Immature natural killer cell (primary cell): ENCODE results near the gene SAPCD1. TPM values are rescaled to one million over a fixed set of nuclear protein-coding genes. Genes with fewer than 3 reads are reported as not detected.
A peak's percentile ranks its signal among the peaks of the same experiment; 100 is the strongest.

ENCODE experiments used
- DNase-seq, 3 donors: peaks; one replicate each; pipeline ENCODE4 v3.0.0; 2022; ENCODE audit warnings: mixed read lengths in 1 of 3
- H3K27ac Mint-ChIP-seq, 6 donors: one replicate each; pipeline ENCODE4 v1.8.0; 2020; ENCODE audit warnings: mixed read lengths in 6 of 6, mild to moderate bottlenecking in 5 of 6, inconsistent platforms in 4 of 6, moderate library complexity in 3 of 6
- H3K27me3 Mint-ChIP-seq, 3 donors: one replicate each; pipeline ENCODE4 v1.8.0; 2020 to 2021; ENCODE audit warnings: low read depth in 3 of 3, mild to moderate bottlenecking in 3 of 3, mixed read lengths in 3 of 3, moderate library complexity in 3 of 3, inconsistent platforms in 1 of 3
- H3K36me3 Mint-ChIP-seq, 3 donors: one replicate each; pipeline ENCODE4 v1.8.0; 2020; ENCODE audit warnings: mixed read lengths in 3 of 3, inconsistent platforms in 2 of 3, mild to moderate bottlenecking in 2 of 3
- H3K4me1 Mint-ChIP-seq, 2 donors: one replicate each; pipeline ENCODE4 v1.8.0; 2020; ENCODE audit warnings: inconsistent platforms in 2 of 2, mild to moderate bottlenecking in 2 of 2, mixed read lengths in 2 of 2, moderate library complexity in 1 of 2
- H3K4me3 Mint-ChIP-seq, 5 donors: one replicate each; pipeline ENCODE4 v1.8.0; 2020; ENCODE audit warnings: mild to moderate bottlenecking in 5 of 5, mixed read lengths in 5 of 5, inconsistent platforms in 3 of 5, moderate library complexity in 3 of 5
- H3K9me3 Mint-ChIP-seq, 6 donors: one replicate each; pipeline ENCODE4 v1.8.0; 2020; ENCODE audit warnings: mild to moderate bottlenecking in 6 of 6, mixed read lengths in 6 of 6, inconsistent platforms in 4 of 6, moderate library complexity in 3 of 6
- polyA plus RNA-seq, 3 donors: library from polyadenylated mRNA; unstranded; fragments of 300-500 nt; fragmentation: Illumina TruSeq; gene quantifications; one replicate each; pipeline ENCODE4 v1.2.3, GENCODE V29; 2021

SAPCD1 gene
- polyA plus RNA-seq, 3 donors from 2014 or later: not detected

DNA sequence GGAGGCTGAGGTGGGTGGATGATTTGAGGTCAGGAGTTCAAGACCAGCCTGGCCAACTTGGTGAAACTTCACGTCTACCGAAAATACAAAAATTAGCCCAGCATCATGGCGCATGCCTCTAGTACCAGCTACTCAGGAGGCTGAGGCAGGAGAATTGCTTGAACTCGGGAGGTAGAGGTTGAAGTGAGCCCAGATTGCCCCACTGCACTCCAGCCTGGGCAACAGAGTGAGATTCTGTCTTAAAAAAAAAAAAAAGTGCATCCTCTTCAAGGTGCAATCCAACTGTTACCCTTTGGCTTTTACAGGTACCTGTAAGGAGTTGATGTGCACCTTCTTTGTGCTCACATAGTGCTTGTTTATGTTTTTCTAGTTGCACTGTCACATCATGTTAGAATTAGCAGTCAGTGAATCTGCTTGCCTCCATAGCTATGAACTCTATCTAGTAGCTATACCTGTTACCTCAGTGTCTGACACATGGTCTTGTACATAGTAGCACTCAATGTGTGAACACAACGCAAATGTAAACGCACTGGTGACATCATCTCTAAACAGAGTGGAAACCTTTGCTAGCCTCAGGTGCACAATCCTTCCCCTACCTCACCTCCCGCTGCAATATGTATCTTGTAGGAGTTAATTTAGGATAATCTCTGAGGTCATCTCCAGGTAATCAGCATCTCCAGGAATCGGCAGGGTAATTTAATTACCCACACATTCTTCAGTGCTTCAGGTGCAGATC lies 13.0 kb upstream of the SAPCD1 start:
- DNase-seq: no peak
- Mint-ChIP-seq H3K27me3 (peaks cover 0 to 2% (median 1%) of the 10 kb centered on the region in 3 donors), H3K4me1 (no peaks in the 10 kb centered on the region), H3K9me3 (no peaks in the 10 kb centered on the region), H3K36me3 (peaks cover 5 to 11% (median 9%) of the 10 kb centered on the region in 3 donors), H3K4me3 (no peak overlapping the region), H3K27ac (no peak overlapping the region)

DNA sequence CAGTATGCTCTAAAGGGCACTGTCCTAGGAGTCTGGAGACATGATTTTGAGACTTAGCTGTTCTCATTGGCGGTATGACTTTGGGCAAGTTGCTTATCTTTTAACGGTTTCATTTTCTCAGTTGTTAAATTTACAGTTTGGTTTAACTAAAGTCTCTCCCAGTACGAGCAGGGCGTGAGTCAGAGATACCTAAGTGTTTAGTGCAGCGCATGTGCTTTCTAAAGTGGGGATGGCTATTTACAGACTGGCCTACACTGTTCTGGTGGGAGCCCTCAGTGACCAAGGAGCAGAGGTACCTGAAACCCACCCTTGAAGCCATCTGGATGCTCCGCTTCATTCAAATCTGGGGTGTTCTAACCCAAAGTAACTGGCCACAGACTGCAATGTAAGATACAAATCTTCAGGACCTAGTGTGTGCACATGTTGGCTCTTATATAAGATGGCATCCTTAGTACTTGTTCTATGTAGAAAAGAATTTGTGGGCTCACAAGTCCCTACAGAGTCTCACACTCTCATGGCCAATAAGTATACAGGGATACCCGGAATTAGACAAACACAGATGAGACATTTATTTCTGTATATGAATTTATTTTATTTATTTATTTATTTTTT lies 11.9 kb upstream of the SAPCD1 start:
- peaks cover 5 to 9% (median 5%) of the 10 kb centered on the region in 3 donors for H3K36me3 Mint-ChIP-seq
- H3K9me3 Mint-ChIP-seq: no peaks in the 10 kb centered on the region
- no peaks in the 10 kb centered on the region for H3K4me1 Mint-ChIP-seq
- H3K27ac Mint-ChIP-seq: no peak overlapping the region
- H3K27me3 Mint-ChIP-seq: peaks cover 0 to 2% (median 1%) of the 10 kb centered on the region in 3 donors
- DNase-seq: no peak
- H3K4me3 Mint-ChIP-seq: no peak overlapping the region

DNA sequence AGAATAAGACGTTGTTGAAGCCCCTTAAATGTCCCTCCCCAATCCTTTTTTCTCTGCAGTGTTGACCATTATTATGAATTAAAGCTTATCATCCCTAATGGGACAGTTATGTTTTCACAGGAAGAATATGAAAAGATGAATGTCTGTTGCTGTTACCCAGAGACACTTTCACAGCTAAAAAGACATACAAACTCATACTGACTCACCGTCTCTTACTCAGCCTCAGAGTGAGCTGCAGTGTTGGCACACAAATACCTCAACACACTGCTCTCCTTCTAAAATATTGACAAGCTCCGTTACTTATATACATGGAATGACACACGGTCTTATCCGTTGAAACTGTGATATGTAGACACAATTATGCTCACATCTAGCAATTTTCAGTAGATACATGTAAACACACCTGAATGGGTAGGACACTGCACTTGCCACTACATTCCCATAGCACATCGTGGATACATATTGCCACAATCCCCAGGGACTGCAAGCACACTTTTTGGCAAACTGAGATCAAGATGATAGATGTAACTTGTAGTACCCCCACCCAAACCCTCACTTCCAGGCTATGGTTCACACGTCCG lies 9.6 kb upstream of the SAPCD1 start:
- Mint-ChIP-seq H3K9me3 (no peaks in the 10 kb centered on the region), H3K4me1 (no peaks in the 10 kb centered on the region), H3K4me3 (no peak overlapping the region), H3K36me3 (peaks cover 0 to 3% (median 0%) of the 10 kb centered on the region in 3 donors), H3K27ac (peak overlapping the region in 1 of 6 donors; percentile 1), H3K27me3 (peaks cover 0 to 2% (median 0%) of the 10 kb centered on the region in 3 donors)
- DNase-seq: no peak

DNA sequence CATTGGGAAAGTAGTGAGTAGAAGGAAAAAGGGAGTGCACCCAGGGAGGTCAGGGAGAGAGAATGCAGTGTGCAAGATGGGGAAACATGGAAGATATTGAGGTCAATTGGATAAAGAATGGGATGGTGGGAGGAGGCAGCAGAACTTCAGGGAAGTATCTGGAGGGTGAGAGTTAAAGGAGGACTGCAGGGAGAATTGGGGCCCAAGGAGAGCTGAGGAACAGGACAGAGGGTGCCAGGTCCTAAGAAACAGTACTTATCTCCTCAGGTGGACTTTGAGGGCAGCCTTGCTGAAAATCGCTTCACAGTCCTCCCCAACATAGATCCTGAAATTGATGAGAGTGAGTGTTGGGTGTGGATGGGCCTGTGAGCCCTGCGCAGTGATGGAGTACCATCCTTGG lies 4.2 kb upstream of the SAPCD1 start:
- no peak overlapping the region for H3K27ac Mint-ChIP-seq
- H3K9me3 Mint-ChIP-seq: no peaks in the 10 kb centered on the region
- peaks cover 12 to 30% (median 16%) of the 10 kb centered on the region in 3 donors for H3K36me3 Mint-ChIP-seq

DNA sequence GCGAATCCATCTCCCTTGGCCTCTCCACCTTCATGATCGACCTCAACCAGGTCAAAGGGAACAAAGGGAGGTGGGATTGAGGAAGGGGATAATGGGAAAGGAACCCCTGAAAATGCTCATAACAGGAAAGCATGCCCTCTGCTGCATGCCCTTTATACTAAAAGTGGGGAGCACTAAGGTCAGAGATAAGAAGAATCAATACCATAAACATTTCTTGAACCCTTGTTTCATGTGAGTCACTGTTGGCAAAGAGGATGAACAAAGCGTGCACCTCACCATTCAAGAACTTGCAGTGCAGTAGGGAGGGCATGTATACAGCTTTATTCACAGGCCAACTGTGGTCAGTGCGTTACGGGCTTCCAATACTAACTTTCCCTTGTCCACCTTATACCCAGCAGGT lies 1.7 kb upstream of the SAPCD1 start:
- Mint-ChIP-seq H3K9me3 (no peaks in the 10 kb centered on the region), H3K27ac (no peak overlapping the region), H3K4me1 (no peaks in the 10 kb centered on the region), H3K4me3 (no peak overlapping the region), H3K27me3 (peaks cover 0 to 2% (median 0%) of the 10 kb centered on the region in 3 donors), H3K36me3 (peaks cover 12 to 30% (median 16%) of the 10 kb centered on the region in 3 donors)
- DNase-seq: no peak

More for the DNA sequence above, 4.2 kb upstream of the SAPCD1 start:
- Mint-ChIP-seq H3K27me3 (peaks cover 0 to 5% (median 0%) of the 10 kb centered on the region in 3 donors), H3K4me3 (no peak overlapping the region), H3K4me1 (no peaks in the 10 kb centered on the region)
- DNase-seq: no peak

DNA sequence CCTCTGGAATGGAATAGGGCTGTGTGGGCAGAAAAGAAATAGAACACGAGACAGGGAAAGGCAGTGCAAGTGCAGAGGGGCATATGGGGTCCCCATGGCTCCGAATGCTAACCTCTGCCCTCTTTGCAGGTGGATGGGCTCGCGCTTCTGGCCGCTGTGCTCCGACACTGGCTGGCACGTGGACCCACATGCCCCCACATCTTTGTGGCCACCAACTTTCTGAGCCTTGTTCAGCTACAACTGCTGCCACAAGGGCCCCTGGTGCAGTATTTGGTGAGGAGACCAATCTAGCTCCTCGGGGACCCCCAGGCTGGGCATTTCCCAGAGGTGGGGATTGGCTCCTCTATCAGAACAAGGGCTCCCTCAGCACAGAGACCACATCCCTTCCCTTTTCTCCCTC lies 1.1 kb upstream of the SAPCD1 start:
- peaks cover 0 to 2% (median 0%) of the 10 kb centered on the region in 3 donors for H3K27me3 Mint-ChIP-seq
- H3K4me1 Mint-ChIP-seq: no peaks in the 10 kb centered on the region
- H3K27ac Mint-ChIP-seq: no peak overlapping the region
- no peak for DNase-seq
- H3K36me3 Mint-ChIP-seq: peaks cover 12 to 30% (median 16%) of the 10 kb centered on the region in 3 donors
- H3K9me3 Mint-ChIP-seq: no peaks in the 10 kb centered on the region
- H3K4me3 Mint-ChIP-seq: no peak overlapping the region

DNA sequence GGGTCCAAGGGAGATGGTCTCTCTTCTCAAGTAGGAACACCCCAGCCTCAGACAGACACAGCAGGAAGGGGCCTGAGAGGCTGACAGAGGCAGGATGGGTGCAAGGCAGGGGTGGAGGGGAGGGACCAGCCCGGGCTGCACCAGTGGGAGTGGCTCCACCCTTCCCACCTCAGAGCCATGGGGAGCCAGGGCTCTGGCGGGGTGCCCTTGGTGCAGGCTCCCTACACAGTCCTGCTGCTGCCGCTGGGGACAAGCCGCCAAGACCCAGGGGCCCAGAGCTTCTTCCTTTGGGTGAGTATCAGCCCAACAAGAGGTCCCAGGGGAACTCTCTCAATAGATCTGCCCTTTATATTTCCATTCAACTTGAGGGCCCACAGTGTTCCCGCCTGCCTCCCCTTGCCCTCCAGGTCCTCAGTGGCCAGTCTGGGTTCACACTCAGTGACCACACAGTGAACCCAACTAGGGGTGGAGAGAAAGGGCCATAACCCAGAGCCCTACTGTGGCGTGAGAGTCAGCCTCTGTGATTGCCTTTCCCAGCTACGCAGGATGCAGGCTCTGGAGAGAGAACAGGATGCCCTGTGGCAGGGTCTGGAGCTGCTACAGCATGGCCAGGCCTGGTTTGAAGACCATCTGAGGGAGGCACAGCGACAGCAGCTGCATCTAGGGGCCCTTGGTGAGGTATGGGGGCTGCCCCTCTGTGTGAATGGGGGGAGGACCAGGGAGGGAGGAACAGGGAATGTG lies 592 bp downstream of the SAPCD1 start:
- no peak overlapping the region for H3K27ac Mint-ChIP-seq
- H3K9me3 Mint-ChIP-seq: no peaks in the 10 kb centered on the region
- H3K4me3 Mint-ChIP-seq: no peak overlapping the region

DNA sequence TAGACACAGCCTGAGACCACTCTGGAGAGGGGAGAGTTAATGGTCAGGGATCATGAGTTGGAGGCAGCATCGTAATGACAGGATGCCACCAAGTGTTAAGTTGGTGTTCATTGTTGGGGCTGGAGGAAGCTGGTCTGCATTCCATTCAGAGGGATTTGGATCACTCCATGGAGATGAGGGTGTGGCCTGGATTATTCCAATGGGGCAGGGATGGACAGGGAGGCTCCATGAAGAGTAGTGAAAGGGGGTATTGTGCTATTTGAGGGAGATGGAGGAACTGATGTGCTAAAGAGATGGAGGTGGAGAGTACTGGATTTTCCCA lies 1.1 kb downstream of the SAPCD1 start:
- Mint-ChIP-seq H3K27me3 (peaks cover 0 to 1% (median 0%) of the 10 kb centered on the region in 3 donors), H3K27ac (peak overlapping the region in 1 of 6 donors; percentile 82), H3K36me3 (peaks cover 12 to 30% (median 16%) of the 10 kb centered on the region in 3 donors), H3K4me1 (no peaks in the 10 kb centered on the region), H3K9me3 (no peaks in the 10 kb centered on the region), H3K4me3 (no peak overlapping the region)
- no peak for DNase-seq

More for the DNA sequence above, 592 bp downstream of the SAPCD1 start:
- Mint-ChIP-seq H3K4me1 (no peaks in the 10 kb centered on the region), H3K36me3 (peaks cover 12 to 30% (median 16%) of the 10 kb centered on the region in 3 donors), H3K27me3 (peaks cover 0 to 1% (median under 1%) of the 10 kb centered on the region in 3 donors)
- DNase-seq: no peak

DNA sequence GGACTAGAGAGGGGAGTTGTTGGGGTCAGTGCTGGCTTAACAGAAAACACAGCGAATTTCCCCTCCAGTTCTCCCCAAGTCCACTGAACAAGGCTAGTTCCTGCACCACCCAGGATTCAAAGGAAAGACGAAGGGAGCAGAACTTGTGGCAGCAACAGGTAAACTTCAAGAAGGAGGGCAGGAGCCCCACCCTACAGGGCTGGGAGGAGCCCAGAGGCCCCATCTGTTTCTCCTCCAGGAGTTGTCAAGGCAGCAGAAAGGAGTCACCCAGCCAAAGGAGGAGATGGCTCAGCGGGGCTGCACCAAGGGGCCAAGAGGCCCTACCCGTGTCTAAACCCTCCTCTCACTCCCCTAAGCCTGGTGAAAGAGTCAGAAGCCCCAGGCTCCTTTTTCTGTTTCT lies 1.7 kb downstream of the SAPCD1 start:
- H3K27ac Mint-ChIP-seq: peak overlapping the region in 1 of 6 donors; percentile 55
- H3K36me3 Mint-ChIP-seq: peaks cover 12 to 24% (median 13%) of the 10 kb centered on the region in 3 donors
- peaks cover 0 to 1% of the 10 kb centered on the region in 2 donors for H3K4me1 Mint-ChIP-seq
- H3K27me3 Mint-ChIP-seq: peaks cover 0 to 1% (median 0%) of the 10 kb centered on the region in 3 donors
- no peak overlapping the region for H3K4me3 Mint-ChIP-seq
- H3K9me3 Mint-ChIP-seq: no peaks in the 10 kb centered on the region
- no peak for DNase-seq

DNA sequence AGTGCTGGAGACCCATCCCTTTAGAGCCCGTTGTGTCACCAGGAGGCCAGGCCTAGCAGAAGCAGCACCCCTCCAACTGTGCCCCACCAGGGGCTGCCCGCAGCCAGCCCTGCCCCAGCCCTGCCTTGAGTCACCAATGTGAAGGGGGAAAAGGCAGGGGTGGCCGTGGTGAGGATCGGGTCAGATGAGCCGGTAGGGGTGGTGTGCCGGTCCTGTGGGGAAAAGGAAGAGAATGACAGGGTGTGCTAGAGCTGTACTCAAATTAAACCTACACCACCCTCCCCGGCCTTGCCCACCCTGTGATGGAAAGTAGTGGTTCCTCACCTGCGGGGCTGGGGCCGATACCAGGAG lies 3.1 kb downstream of the SAPCD1 start:
- peaks cover 0 to 1% (median 0%) of the 10 kb centered on the region in 3 donors for H3K27me3 Mint-ChIP-seq
- no peak overlapping the region for H3K4me3 Mint-ChIP-seq
- peaks cover 7 to 8% of the 10 kb centered on the region in 2 donors for H3K4me1 Mint-ChIP-seq
- no peak overlapping the region for H3K27ac Mint-ChIP-seq
- peaks cover 5 to 14% (median 8%) of the 10 kb centered on the region in 3 donors for H3K36me3 Mint-ChIP-seq
- DNase-seq: no peak
- H3K9me3 Mint-ChIP-seq: no peaks in the 10 kb centered on the region

DNA sequence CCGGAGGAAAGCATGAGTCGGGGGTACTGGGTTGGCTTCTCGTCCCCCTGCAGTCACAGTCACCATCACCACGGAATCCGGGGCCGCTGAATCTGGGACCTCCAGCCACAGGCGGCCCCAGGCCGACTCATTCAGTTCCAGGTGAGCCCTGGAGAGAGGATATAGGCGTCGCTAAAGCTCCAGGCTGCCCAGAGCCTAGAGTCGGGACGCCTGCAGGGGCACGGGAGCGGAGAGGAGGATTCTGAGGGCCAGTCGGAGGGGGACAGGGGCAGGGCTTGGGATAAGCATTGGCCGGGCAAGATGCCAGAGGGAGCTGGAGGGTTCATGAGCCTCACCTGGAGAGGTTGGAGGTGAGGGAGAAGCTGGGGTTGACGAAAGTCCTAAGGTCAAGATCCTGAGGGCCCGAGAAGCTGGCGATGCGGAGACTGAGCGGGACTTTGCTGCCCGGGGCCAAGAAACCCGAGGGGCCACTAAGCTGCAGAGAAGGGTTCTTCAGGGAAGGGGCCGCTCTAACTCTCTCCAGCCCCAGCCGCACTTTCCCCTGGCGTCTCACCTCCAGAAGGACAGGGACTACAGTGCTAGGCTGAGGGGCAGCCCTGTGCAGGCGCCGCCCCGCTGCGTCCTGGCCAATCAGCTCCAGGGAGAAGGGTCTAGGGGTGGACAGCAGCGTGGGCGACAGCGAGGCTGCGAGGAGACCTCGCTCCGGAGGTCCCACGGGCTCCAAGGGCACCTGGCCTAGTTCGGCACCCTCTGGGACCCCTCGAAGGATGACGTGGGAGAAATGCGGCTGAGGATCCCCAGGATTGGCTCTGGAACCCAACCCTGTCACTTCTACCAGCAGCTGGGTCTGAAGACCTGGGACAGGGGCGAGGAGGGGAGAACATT lies 3.7 kb downstream of the SAPCD1 start:
- DNase-seq: no peak
- Mint-ChIP-seq H3K4me3 (no peak overlapping the region), H3K36me3 (peaks cover 0 to 8% (median 3%) of the 10 kb centered on the region in 3 donors), H3K27me3 (peaks cover 0 to 1% (median 0%) of the 10 kb centered on the region in 3 donors), H3K27ac (no peak overlapping the region), H3K4me1 (peaks cover 9 to 10% of the 10 kb centered on the region in 2 donors), H3K9me3 (no peaks in the 10 kb centered on the region)

DNA sequence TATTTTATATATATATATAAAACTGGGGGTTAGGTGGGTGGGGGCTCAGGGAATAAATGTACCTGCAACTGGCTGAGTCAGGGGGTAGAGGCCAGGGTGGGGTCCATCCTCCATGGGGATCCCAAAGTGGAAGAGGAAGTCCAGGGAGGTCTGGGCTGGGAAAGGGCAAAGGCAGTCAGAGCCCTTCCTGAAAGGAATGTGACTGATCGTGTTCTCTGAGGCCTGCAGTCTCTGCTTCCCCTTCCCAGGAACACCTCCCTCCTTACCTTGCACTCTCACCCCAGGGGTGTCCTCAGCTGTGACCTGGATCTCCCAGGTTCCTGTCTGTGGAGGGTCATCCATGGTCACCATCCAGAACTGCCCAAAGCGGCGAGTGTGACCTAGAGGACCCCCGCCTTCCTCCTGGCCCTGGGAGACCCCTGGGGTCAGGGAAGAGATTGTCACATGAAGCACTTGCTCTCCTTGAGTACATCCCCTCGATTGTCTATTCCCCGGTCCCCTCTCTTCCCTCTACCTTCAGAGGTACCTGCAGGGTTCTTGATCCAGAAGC lies 4.7 kb downstream of the SAPCD1 start:
- Mint-ChIP-seq H3K27me3 (peaks cover 0 to 1% (median 0%) of the 10 kb centered on the region in 3 donors), H3K4me1 (peaks cover 14 to 17% of the 10 kb centered on the region in 2 donors), H3K27ac (no peak overlapping the region), H3K9me3 (no peaks in the 10 kb centered on the region), H3K4me3 (no peak overlapping the region), H3K36me3 (peaks cover 0 to 3% (median 3%) of the 10 kb centered on the region in 3 donors)
- no peak for DNase-seq
